Astrocyte of the spinal cord (primary cell): ENCODE data around the gene AKT3.
A peak's percentile ranks its signal among the peaks of the same experiment; 100 is the strongest.

Experiments used
- DNase-seq: peaks from one replicate; pipeline ENCODE4 v3.0.0; 2011; ENCODE audit warnings: low read depth, low spot score
- H3K4me3 ChIP-seq: 2 replicates; pipeline ENCODE4 v1.5.1; 2011; ENCODE audit warnings: low read depth, mild to moderate bottlenecking, low read length, moderate library complexity
- CTCF ChIP-seq: IDR thresholded peaks from 2 replicates; pipeline ENCODE4 v1.5.1; 2012; ENCODE audit warnings: low read depth, mild to moderate bottlenecking, low read length, inconsistent platforms
- in situ Hi-C: cut with HindIII; loops from 2 replicates; pipeline ENCODE4 v1.10.0; 2017; ENCODE audit warnings: low sequenced_read_pairs

AKT3 gene

GRCh38 chr1:243529512-243529911 lies 320.5 kb downstream of the AKT3 start:
- no peak for TF ChIP-seq CTCF

GRCh38 chr1:243528459-243529121 lies 321.5 kb downstream of the AKT3 start:
- TF ChIP-seq CTCF = no peak
- in situ Hi-C loops = no loop called here
- H3K4me3 ChIP-seq = no peak overlapping the region
- DNase-seq = no peak

More at GRCh38 chr1:243529512-243529911, 320.5 kb downstream of the AKT3 start:
- in situ Hi-C loops = no loop called here
- H3K4me3 ChIP-seq = no peak overlapping the region
- no peak for DNase-seq

- no peak overlapping the region for H3K4me3 ChIP-seq
- TF ChIP-seq CTCF = no peak
- no peak for DNase-seq
- in situ Hi-C loops = no loop called here
These were observed 323.9 kb downstream of the AKT3 start for GRCh38 chr1:243526180-243526579.

GRCh38 chr1:243525085-243525487 lies 325.0 kb downstream of the AKT3 start:
- DNase-seq = peak; percentile 94
- in situ Hi-C loops = no loop called here
- no peak overlapping the region for H3K4me3 ChIP-seq
- no peak for TF ChIP-seq CTCF

GRCh38 chr1:243523766-243524165 lies 326.3 kb downstream of the AKT3 start:
- no peak for TF ChIP-seq CTCF
- DNase-seq = no peak
- no peak overlapping the region for H3K4me3 ChIP-seq
- in situ Hi-C loops = no loop called here

- TF ChIP-seq CTCF = no peak
- no peak for DNase-seq
- no peak overlapping the region for H3K4me3 ChIP-seq
- in situ Hi-C loops = no loop called here
These were observed 329.2 kb downstream of the AKT3 start for GRCh38 chr1:243520831-243521230.
